ENCODE data around the gene PPIA.

The PPIA gene

GRCh38 chr7:44796504-44797328 lies at the start of gene PPIA:
PPIA (plus strand) TSS chr7:44796681; CDS start chr7:44796725, 44 bp downstream.
- DNase-seq, result peak; percentile 75 to 99 (median 96)

GRCh38 chr7:44748045-44748947 lies 48.2 kb upstream of the PPIA start, which contains the start of gene ZMIZ2:
ZMIZ2 (plus strand) TSS chr7:44748847; CDS start chr7:44756250, 7,403 bp downstream.
- peak in 57 of 58 donors; percentile 50 to 97 (median 90) for DNase-seq

- DNase-seq, result no peak
These were observed 47.3 kb upstream of the PPIA start for GRCh38 chr7:44748948-44749731.

- no peak for DNase-seq
These were observed 46.5 kb upstream of the PPIA start for GRCh38 chr7:44749992-44750391.

GRCh38 chr7:44750424-44750823 lies 46.1 kb upstream of the PPIA start:
- DNase-seq, result no peak

GRCh38 chr7:44750921-44751571 lies 45.4 kb upstream of the PPIA start:
- DNase-seq, result no peak

GRCh38 chr7:44752822-44753221 lies 43.7 kb upstream of the PPIA start:
- no peak for DNase-seq

- DNase-seq, result no peak
These were observed 41.4 kb upstream of the PPIA start for GRCh38 chr7:44754802-44755697.

- peak in 1 of 58 donors; percentile 11 for DNase-seq
These were observed 40.5 kb upstream of the PPIA start for GRCh38 chr7:44755698-44756627.

- DNase-seq, result no peak
These were observed 39.6 kb upstream of the PPIA start for GRCh38 chr7:44756904-44757303.

GRCh38 chr7:44757311-44757710 lies 39.2 kb upstream of the PPIA start:
- peak in 31 of 58 donors; percentile 16 to 65 (median 37) for DNase-seq

- no peak for DNase-seq
These were observed 38.7 kb upstream of the PPIA start for GRCh38 chr7:44757739-44758138.

GRCh38 chr7:44759246-44759645 lies 37.2 kb upstream of the PPIA start:
- no peak for DNase-seq

- no peak for DNase-seq
These were observed 36.4 kb upstream of the PPIA start for GRCh38 chr7:44760034-44760580.

GRCh38 chr7:44761207-44762161 lies 35.0 kb upstream of the PPIA start:
- no peak for DNase-seq

- DNase-seq, result no peak
These were observed 34.2 kb upstream of the PPIA start for GRCh38 chr7:44762300-44762699.
